Effector memory CD8-positive, alpha-beta T cell (primary cell): Measurements from ENCODE around the gene GTF2IRD1.
"Not testable (repeated sequence)": the region's sequence is repeated elsewhere in the genome, so short reads cannot be mapped to it uniquely, and the experiment has no call there.

Source experiments
- ATAC-seq: fragments of 150-1000 bp; cut with Tn5 transposase; replicated peaks from 2 replicates; pipeline ENCODE4 v1.10.0; 2021; ENCODE audit warnings: mild to moderate bottlenecking, moderate library complexity
- DNase-seq, 3 experiments: peaks; one replicate each; pipeline ENCODE4 v3.0.0; 2021
- H3K27ac Mint-ChIP-seq, 2 donors: one replicate each; pipeline ENCODE4 v1.8.0; 2022; ENCODE audit warnings: mild to moderate bottlenecking in 2 of 2, mixed read lengths in 2 of 2, moderate library complexity in 2 of 2
- H3K27me3 Mint-ChIP-seq, 2 donors: one replicate each; pipeline ENCODE4 v1.8.0; 2022; ENCODE audit warnings: mixed read lengths in 2 of 2
- H3K36me3 Mint-ChIP-seq: one replicate; pipeline ENCODE4 v1.8.0; 2022; ENCODE audit warnings: mild to moderate bottlenecking, moderate library complexity, mixed read lengths; ENCODE audit not compliant: insufficient read depth
- H3K4me1 Mint-ChIP-seq, 2 donors: one replicate each; pipeline ENCODE4 v1.8.0; 2022; ENCODE audit warnings: low read depth in 2 of 2, mixed read lengths in 2 of 2
- H3K4me3 Mint-ChIP-seq, 2 donors: one replicate each; pipeline ENCODE4 v1.8.0; 2022; ENCODE audit warnings: mild to moderate bottlenecking in 2 of 2, mixed read lengths in 2 of 2, moderate library complexity in 2 of 2
- H3K9me3 Mint-ChIP-seq, 2 donors: one replicate each; pipeline ENCODE4 v1.8.0; 2022; ENCODE audit warnings: mixed read lengths in 2 of 2

GTF2IRD1 gene

DNA sequence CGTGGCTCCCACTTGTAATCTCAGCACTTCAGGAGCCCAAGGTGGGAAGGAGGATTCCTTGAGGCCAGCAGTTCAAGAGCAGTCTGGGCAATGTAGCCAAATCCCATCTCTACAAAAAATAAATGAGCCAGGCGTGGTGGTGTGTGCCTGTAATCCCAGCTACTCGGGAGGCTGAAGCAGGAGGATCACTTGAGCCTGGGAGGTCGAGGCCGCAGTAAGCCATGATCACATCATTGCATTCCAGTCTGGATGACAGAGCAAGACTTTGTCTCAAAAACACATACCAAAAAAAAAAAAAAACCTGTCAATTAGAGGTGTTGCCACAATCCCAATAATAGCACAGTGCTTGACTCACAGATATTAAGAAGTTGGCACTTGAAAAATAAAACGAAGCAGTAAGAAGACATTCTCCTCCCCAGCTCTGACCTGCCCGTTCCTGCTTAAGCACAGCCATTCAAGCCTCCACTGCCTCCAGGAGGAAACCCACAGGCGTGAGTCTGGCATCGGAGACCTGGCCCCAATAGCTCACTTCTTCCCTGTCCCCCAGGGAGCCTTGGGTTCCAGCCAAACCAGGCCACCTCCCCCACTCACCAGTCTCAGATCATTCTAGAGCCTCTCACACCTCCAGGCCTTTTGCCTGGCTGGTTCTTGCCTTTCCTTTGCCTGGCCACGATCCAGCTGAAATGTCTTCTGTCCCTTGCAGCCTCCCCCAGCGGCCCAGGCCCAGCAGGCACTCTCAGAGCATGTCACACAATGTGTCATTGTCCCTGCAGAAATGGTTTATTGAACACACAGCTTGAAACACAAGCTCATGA is 158.5 kb downstream of the GTF2IRD1 start:
- ATAC-seq (no peak), DNase-seq (no peak)
- Mint-ChIP-seq H3K4me1 (peaks cover 0 to 4% of the 10 kb centered on the region in 2 donors), H3K9me3 (no peaks in the 10 kb centered on the region), H3K27me3 (no peaks in the 10 kb centered on the region), H3K27ac (peak overlapping the region in 1 of 2 donors; percentile 20), H3K4me3 (no peak overlapping the region), H3K36me3 (no peaks in the 10 kb centered on the region)

DNA sequence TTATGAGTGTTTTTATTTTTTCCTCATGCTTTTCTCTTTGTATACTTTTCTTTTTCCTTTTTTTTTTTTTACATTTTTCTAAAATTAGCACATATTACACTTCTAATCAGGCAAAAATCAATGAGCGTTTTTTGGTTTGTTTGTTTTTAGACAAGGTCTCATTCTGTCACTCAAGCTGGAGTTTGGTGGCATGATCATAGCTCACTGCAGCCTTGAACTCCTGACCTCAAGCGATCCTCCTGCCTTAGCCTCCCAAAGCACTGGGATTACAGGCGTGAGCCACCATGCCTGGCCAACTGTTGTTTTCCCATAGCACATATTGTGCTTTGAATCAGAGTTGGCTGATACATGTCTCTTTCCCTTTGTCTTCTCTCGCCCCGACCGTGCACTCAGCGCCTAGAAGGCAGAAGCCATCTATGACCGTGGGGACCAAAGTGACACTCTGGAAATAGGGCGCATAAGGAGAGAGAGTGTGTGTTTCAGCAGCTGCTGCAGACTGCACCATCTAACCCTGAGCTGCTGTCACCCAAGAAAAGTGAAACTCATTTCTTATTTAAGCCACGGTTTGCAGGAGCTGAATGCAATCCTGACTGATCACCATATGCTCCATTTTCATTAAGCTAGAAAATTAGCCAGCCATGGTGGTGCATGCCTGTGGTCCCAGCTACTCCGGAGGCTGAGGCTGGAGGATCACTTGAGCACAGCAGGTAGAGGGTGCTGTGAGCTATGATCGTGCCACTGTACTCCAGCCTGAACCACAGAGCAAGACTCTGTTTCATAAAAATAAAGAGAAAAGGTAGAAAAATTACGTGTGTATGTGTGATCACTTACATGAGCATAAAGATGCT is 162.5 kb downstream of the GTF2IRD1 start:
- no peak for ATAC-seq
- no peaks in the 10 kb centered on the region for H3K9me3 Mint-ChIP-seq
- no peaks in the 10 kb centered on the region for H3K36me3 Mint-ChIP-seq
- H3K4me3 Mint-ChIP-seq: no peak overlapping the region
- no peak for DNase-seq
- H3K27ac Mint-ChIP-seq: no peak overlapping the region
- no peaks in the 10 kb centered on the region for H3K27me3 Mint-ChIP-seq
- peaks cover 4% of the 10 kb centered on the region in 2 donors for H3K4me1 Mint-ChIP-seq

- Mint-ChIP-seq H3K4me3 (no peak overlapping the region), H3K9me3 (no peaks in the 10 kb centered on the region), H3K36me3 (no peaks in the 10 kb centered on the region), H3K27ac (no peak overlapping the region), H3K27me3 (no peaks in the 10 kb centered on the region), H3K4me1 (peaks cover 4% of the 10 kb centered on the region in 2 donors)
- ATAC-seq: no peak
- no peak for DNase-seq
Measured at GRCh38 chr7:74617180-74617744, 163.6 kb downstream of the GTF2IRD1 start.

DNA sequence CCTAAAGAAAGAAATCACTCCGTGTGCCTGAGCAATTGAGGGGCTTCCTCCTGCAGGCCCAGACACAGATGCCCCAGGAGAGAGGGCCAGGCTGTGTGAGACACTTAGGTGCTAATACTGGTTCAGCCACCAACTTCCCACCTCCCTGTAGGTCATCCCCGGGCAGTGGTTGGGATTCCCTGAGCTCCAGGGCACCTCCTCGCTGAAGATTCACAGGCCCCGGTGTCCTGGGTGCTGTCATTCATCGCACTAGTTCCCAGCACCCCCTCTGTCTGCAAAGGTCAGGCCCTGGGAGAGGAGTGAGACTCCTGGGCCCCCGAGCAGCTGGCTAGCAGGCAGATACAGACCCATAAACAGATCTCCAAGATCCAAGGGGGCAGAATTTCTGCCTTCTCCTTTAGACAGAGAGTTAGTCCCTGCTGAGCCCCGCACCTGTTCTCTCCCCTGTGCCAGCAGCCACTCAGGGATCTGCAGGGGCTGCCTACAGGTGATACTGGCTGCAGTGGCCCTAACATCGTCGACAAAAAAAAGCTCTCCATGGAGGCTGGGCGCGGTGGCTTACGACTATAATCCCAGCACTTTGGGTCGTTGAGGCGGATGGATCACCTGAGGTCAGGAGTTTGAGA is 165.6 kb downstream of the GTF2IRD1 start:
- Mint-ChIP-seq H3K27me3 (no peaks in the 10 kb centered on the region), H3K36me3 (no peaks in the 10 kb centered on the region), H3K9me3 (no peaks in the 10 kb centered on the region), H3K4me3 (no peak overlapping the region), H3K27ac (no peak overlapping the region), H3K4me1 (peaks cover 4% of the 10 kb centered on the region in 2 donors)
- no peak for ATAC-seq
- no peak for DNase-seq

DNA sequence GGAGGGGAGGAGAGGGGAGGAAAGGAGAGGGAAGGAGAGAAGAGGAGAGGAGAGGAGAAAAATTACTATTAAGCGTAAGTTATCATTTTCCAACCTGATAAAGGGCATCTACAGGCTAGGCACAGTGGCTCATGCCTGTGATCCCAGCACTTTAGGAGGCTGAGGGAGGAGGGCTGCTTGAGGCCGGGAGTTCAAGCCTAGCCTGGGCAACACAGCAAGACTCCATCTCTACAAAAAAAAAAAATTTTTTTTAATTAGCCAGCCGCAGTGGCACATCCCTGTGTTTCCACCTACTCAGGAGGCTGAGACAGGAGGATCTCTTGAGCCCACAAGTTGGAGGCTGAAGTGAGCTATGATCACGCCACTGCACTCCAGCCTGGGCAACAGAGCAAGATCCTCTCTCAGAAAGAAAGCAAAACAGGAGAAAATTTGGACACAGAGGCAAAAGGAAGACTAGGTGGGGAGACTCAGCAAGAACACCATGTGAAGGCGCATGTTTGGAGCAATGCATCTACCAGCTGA is 168.6 kb downstream of the GTF2IRD1 start:
- no peaks in the 10 kb centered on the region for H3K9me3 Mint-ChIP-seq
- H3K4me1 Mint-ChIP-seq: peaks cover 0 to 4% of the 10 kb centered on the region in 2 donors
- DNase-seq (no peak), ATAC-seq (no peak)
- H3K36me3 Mint-ChIP-seq: no peaks in the 10 kb centered on the region
- H3K4me3 Mint-ChIP-seq: no peak overlapping the region
- H3K27me3 Mint-ChIP-seq: no peaks in the 10 kb centered on the region
- H3K27ac Mint-ChIP-seq: no peak overlapping the region

- H3K27me3 Mint-ChIP-seq: no peaks in the 10 kb centered on the region
- ATAC-seq (no peak), DNase-seq (no peak)
- peaks cover 0 to 1% of the 10 kb centered on the region in 2 donors for H3K4me1 Mint-ChIP-seq
- no peaks in the 10 kb centered on the region for H3K9me3 Mint-ChIP-seq
- no peaks in the 10 kb centered on the region for H3K36me3 Mint-ChIP-seq
- H3K27ac Mint-ChIP-seq: no peak overlapping the region
- no peak overlapping the region for H3K4me3 Mint-ChIP-seq
Measured at GRCh38 chr7:74623135-74623534, 169.4 kb downstream of the GTF2IRD1 start.

DNA sequence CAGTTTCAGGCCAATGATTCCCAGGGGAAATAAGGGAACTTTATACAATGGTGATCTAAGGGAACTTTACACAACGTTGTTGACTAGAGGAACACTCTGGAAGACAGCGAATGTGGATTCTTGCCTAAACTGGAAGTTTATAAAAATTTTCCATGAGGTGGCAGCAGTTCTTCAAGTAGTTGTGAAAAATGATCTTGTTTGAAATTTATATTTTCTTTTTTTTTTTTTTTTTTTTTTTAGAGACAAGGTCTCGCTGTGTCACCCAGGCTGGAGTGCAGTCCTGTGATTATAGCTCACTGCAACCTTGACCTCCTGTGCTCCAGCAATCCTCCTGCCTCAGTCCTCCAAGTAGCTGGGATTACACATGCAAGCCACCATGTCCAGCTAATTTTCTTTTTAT is 171.7 kb downstream of the GTF2IRD1 start:
- no peak overlapping the region for H3K27ac Mint-ChIP-seq
- H3K4me3 Mint-ChIP-seq: no peak overlapping the region
- H3K9me3 Mint-ChIP-seq: no peaks in the 10 kb centered on the region
- H3K36me3 Mint-ChIP-seq: no peaks in the 10 kb centered on the region
- ATAC-seq: no peak
- no peak for DNase-seq
- H3K27me3 Mint-ChIP-seq: no peaks in the 10 kb centered on the region
- H3K4me1 Mint-ChIP-seq: peaks cover 0 to 1% of the 10 kb centered on the region in 2 donors

- H3K36me3 Mint-ChIP-seq: no peaks in the 10 kb centered on the region
- no peak for ATAC-seq
- no peaks in the 10 kb centered on the region for H3K9me3 Mint-ChIP-seq
- peaks cover 0 to 1% of the 10 kb centered on the region in 2 donors for H3K4me1 Mint-ChIP-seq
- H3K27me3 Mint-ChIP-seq: no peaks in the 10 kb centered on the region
- no peak overlapping the region for H3K27ac Mint-ChIP-seq
- no peak for DNase-seq
- no peak overlapping the region for H3K4me3 Mint-ChIP-seq
Measured at GRCh38 chr7:74627661-74628411, 174.1 kb downstream of the GTF2IRD1 start.

GRCh38 chr7:74632505-74632904 is 178.8 kb downstream of the GTF2IRD1 start:
- ATAC-seq (no peak), DNase-seq (no peak)
- peaks cover 0 to 1% of the 10 kb centered on the region in 2 donors for H3K4me1 Mint-ChIP-seq
- H3K36me3 Mint-ChIP-seq: peaks cover under 1% of the 10 kb centered on the region
- H3K27me3 Mint-ChIP-seq: no peaks in the 10 kb centered on the region
- no peaks in the 10 kb centered on the region for H3K9me3 Mint-ChIP-seq
- H3K27ac Mint-ChIP-seq: no peak overlapping the region
- no peak overlapping the region for H3K4me3 Mint-ChIP-seq

DNA sequence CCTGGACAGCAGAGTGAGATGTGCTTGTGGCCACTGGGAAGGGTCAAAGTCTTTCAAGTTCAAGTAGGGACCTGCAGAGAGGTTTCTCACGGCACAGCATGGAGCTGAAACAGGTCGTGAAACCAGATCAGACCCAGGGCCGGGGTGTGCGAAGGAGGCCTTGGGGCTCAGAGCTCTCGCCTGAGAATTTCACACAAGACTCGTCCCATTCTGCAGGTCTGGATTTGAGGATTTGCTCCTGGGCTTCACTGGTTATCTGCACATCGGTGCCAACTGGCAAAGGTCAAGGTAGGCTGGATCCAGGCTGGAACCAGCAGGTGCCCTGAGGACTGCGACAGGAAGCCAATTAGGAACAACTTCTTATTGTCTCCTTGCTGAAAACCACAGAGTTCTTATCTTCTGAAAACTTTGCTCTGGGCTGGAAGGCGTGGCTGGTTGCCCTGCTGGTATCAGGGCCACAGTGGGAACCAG is 179.8 kb downstream of the GTF2IRD1 start:
- Mint-ChIP-seq H3K4me3 (no peak overlapping the region), H3K4me1 (no peaks in the 10 kb centered on the region), H3K27ac (no peak overlapping the region), H3K27me3 (no peaks in the 10 kb centered on the region), H3K9me3 (no peaks in the 10 kb centered on the region), H3K36me3 (peaks cover 3% of the 10 kb centered on the region)
- ATAC-seq (no peak), DNase-seq (no peak)

GRCh38 chr7:74637745-74638144 is 184.0 kb downstream of the GTF2IRD1 start:
- Mint-ChIP-seq H3K36me3 (peaks cover 3% of the 10 kb centered on the region), H3K4me3 (no peak overlapping the region), H3K27me3 (no peaks in the 10 kb centered on the region), H3K9me3 (no peaks in the 10 kb centered on the region), H3K4me1 (no peaks in the 10 kb centered on the region), H3K27ac (no peak overlapping the region)
- ATAC-seq: no peak
- no peak for DNase-seq

DNA sequence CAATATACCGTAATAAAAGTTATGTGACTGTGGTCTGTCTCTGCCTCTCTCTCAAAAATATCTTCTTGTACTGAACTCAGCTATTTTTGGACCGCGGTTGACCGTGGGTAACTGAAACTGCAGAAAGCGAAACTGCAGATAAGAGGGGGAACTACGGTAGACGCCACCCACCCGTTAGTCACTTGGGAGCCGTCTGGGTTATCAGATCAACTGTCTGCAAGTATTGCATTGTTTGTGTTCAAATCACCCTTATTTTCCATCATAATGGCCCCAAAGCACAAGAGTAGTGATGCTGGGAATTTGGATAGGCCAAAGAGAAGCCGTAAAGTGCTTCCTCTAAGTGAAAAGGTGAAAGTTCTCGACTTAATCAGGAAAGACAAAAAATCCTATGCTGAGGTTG is 196.3 kb downstream of the GTF2IRD1 start:
- not testable (repeated sequence) for H3K9me3 Mint-ChIP-seq, H3K27me3 Mint-ChIP-seq, H3K36me3 Mint-ChIP-seq
- DNase-seq (peak; percentile 40 to 61 (median 50)), ATAC-seq (peak; percentile 98)
- Mint-ChIP-seq H3K4me3 (peak overlapping the region; percentile 90 to 91), H3K27ac (peak overlapping the region; percentile 90 to 96), H3K4me1 (peaks cover 10 to 16% of the 10 kb centered on the region in 2 donors)
